Measurements from ENCODE around the gene LBHD1.
A peak's percentile ranks its signal among the peaks of the same experiment; 100 is the strongest.
"Not testable (repeated sequence)": the region's sequence is repeated elsewhere in the genome, so short reads cannot be mapped to it uniquely, and the experiment has no call there.

The LBHD1 gene

DNA sequence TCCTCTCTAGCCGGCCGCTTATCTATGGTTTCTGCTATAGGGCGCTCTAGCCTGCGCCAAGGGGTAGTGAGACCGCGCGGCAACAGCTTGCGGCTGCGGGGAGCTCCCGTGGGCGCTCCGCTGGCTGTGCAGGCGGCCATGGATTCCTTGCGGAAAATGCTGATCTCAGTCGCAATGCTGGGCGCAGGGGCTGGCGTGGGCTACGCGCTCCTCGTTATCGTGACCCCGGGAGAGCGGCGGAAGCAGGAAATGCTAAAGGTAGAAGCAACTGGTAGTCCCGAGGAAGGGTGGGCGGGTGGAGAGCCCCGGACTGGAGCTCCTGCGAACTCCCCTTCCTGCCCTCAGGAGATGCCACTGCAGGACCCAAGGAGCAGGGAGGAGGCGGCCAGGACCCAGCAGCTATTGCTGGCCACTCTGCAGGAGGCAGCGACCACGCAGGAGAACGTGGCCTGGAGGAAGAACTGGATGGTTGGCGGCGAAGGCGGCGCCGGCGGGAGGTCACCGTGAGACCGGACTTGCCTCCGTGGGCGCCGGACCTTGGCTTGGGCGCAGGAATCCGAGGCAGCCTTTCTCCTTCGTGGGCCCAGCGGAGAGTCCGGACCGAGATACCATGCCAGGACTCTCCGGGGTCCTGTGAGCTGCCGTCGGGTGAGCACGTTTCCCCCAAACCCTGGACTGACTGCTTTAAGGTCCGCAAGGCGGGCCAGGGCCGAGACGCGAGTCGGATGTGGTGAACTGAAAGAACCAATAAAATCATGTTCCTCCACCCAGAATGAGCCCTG lies at the start of gene LBHD1, which contains the start of gene UQCC3:
Gene LBHD1 (minus strand): TSS at position 660 of the 782 bp plus-strand sequence. CDS start 2,236 bp downstream, outside the sequence.
Gene UQCC3 (plus strand): TSS at position 66 of the 782 bp plus-strand sequence. CDS start 73 bp downstream, at position 139.
- peak; percentile 77 for DNase-seq

DNA sequence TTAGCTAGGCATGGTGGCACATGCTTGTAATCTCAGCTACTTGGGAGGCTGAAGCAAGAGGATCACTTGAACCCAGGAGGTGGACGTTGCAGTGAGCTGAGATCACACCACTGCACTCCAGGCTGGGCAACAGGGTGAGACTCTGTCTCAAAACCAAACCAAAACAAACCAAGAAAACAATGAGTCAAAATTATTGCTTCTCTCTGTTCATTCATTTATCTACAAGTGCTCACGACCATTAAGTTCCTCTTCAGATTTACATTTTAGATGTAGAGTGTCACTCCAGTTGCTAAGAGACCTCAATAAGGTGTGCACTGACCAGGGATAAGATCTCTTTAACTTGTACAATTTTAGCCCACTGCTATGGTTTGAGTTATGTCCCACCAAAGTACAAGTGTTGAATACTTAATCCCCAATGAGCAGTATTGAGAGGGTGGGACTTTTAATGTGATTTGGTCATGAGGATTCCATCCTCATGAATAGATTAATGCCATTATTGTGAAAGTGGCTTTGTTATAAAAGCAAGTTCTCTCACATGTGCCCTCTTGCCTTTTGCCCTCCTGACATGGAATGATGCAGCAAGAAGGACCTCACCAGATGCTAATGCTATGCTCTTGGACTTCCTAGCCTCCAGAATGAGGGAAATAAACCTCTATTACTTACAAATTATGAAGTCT lies 47.4 kb upstream of the LBHD1 start:
- DNase-seq, result no peak

GRCh38 chr11:62716816-62717215 lies 44.7 kb upstream of the LBHD1 start:
- DNase-seq, result no peak

DNA sequence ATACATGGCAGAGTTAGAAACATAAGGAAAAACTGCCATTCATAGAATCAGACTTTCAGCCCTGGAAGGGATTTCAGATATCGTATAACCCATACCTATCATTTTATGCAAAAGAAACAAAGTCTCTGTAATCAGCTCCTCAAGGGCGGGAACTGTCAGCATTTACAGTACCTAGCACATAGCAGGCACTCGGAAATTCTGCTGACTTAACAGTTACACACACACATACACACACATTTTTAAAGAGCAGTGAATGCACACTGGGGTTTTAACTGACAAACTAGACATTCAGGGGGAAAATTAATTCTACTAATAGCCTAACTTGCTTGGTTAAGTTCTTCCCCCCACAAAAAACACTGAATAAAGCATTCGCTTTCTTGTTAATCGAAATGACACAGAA lies 44.1 kb upstream of the LBHD1 start:
- DNase-seq, result no peak

GRCh38 chr11:62715150-62716130 lies 43.4 kb upstream of the LBHD1 start:
- DNase-seq, result no peak

GRCh38 chr11:62713343-62713742 lies 41.3 kb upstream of the LBHD1 start:
- no peak for DNase-seq

- no peak for DNase-seq
Observed at GRCh38 chr11:62712861-62713260, 40.8 kb upstream of the LBHD1 start.

DNA sequence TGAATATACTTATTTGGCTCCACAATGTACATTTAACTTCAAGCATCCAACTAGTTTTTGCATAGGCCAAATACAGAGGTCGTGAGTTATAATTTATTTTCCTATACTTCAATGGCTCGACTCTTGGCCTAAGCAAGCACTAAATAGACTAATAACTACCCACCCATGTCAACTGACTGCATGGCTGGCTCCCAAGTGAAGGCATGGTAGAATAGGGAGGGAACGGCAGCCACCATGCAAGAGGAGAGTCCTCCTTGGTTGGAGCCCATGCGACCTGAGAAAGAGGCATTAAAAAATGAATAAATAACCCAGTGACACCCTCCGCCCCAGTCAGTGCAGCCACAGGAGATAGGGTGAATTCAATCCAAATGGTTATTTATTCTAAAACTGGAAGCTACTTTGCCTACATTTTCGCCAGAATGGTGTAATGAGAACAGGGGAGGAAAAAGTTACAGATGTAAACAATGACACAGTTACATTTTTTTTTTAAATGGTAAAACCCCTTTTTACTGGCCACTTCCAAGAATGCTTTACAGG lies 40.3 kb upstream of the LBHD1 start:
- DNase-seq, result no peak

DNA sequence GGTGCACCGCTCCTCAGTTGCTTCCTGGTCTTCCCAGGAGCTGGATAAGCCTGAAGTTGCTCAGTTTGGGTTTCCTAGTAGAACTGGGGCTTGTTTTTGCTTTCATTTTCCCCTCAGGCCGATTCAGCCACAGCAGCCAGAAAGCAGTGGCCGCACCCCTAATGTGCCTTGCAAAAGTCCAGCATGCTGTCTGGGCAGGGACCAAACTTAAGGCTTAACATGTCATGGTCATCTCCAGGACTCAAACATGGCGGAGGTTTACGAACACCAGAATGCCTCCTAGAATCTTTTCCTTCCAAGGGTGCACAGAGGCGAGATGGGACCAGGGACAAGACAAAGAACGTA lies 37.9 kb upstream of the LBHD1 start:
- no peak for DNase-seq

GRCh38 chr11:62709247-62710000 lies 37.4 kb upstream of the LBHD1 start:
- DNase-seq, result peak; percentile 98

- peak; percentile 55 for DNase-seq
Observed at GRCh38 chr11:62708793-62709192, 36.7 kb upstream of the LBHD1 start.

- no peak for DNase-seq
Observed at GRCh38 chr11:62708392-62708791, 36.3 kb upstream of the LBHD1 start.

DNA sequence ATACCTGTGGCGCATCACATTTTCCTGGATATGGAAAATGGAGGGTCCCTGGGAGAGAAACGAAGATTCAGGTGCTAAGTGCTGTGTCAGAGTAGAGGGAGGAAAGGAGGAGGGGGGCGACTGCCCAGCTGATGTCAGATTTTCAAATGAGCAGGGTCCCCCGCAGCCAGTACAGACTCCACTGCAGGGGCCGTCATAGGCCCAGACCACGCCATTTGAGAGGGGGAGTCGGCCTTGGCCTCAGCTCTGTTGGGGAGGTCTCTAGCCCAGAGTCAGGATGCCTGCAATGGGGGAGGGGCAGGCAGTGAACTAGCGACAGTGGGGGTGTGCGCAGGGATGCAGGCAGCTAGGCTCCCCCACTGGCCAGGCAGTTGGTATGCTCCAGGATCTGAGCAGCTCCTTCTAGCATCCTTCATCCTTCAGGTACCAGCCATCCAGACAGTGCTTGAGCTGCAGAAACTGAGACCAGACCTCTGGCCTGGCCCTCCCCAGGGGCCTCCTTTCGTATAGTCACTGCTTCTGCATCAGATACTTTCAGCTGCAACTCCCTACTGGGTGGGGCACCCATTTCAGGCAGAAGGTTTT lies 35.3 kb upstream of the LBHD1 start, which contains the start of the genes BSCL2 and GNG3:
Gene BSCL2 (minus strand): TSS at position 148 of the 585 bp plus-strand sequence. CDS start 229 bp downstream, outside the sequence.
Gene GNG3 (plus strand): TSS at position 400 of the 585 bp plus-strand sequence. CDS start 620 bp downstream, outside the sequence.
- no peak for DNase-seq

- no peak for DNase-seq
Observed at GRCh38 chr11:62706850-62707247, 34.8 kb upstream of the LBHD1 start.

DNA sequence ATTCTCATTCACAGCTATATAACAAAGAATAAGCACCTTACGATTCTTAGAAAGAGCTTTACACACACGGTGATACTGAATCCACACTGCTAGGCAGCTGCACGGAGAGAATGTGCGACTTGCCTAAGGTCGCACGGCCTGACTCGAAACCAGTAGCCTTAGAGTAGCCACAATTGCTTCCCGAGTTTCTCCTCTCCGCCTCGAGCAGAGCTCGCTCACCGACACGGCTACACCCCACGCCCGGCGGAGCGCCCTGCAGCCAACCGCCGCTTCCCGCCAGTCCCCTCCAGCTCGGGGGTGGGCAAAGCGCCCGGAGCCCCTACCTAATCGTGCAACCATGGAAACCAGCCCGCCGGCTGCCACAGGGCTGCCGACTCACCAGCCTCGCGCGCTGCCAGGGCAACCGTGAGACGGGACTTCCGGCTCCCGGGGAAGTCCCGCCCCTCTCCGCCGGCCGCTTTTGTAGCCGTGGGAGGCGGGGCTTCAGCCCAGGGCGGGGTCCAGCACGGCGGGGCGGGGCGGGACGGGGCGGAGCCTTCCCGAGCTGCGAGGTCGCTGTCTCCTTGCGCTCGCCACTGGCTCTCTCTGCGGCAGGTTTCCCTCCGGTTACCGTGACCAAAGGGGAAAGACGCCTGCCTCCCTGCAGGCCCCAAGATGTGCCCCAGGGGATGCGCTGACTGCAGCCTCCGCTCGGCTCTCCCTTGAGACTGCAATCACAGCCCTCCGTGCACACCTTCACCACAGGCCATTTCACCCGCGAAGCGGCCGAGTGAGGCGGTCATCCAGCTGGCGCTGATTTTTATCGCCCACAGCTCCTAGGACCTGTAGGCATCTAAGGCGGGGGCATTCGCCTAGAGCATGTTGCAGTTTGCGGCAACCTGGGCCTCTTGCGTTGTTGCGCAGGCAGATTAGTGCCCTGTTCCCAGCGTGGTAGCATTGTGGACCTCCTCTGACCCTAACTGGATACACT lies 34.1 kb upstream of the LBHD1 start:
- peak; percentile 94 for DNase-seq

- no peak for DNase-seq
Observed at GRCh38 chr11:62705413-62705812, 33.3 kb upstream of the LBHD1 start.

- DNase-seq, result not testable (repeated sequence)
Observed at GRCh38 chr11:62703921-62704320, 31.9 kb upstream of the LBHD1 start.

- peak; percentile 30 for DNase-seq
Observed at GRCh38 chr11:62702246-62702645, 30.2 kb upstream of the LBHD1 start.

- peak; percentile 77 for DNase-seq
Observed at GRCh38 chr11:62694455-62695167, 22.5 kb upstream of the LBHD1 start.

Measured in CD4-positive, alpha-beta T cell treated with Interleukin-15 for 1 hour (primary cell).